Measurements from ENCODE around the gene PTPN14.

GRCh38 chr1:214459895-214460294, 91.5 kb downstream of the PTPN14 start:
- TF ChIP-seq, protein P1, sequence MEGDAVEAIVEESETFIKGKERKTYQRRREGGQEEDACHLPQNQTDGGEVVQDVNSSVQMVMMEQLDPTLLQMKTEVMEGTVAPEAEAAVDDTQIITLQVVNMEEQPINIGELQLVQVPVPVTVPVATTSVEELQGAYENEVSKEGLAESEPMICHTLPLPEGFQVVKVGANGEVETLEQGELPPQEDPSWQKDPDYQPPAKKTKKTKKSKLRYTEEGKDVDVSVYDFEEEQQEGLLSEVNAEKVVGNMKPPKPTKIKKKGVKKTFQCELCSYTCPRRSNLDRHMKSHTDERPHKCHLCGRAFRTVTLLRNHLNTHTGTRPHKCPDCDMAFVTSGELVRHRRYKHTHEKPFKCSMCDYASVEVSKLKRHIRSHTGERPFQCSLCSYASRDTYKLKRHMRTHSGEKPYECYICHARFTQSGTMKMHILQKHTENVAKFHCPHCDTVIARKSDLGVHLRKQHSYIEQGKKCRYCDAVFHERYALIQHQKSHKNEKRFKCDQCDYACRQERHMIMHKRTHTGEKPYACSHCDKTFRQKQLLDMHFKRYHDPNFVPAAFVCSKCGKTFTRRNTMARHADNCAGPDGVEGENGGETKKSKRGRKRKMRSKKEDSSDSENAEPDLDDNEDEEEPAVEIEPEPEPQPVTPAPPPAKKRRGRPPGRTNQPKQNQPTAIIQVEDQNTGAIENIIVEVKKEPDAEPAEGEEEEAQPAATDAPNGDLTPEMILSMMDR (conservative IDR thresholded peaks at IDR 0.05), result no peak
- TF ChIP-seq ZFX (IDR thresholded peaks at IDR 0.05), result no peak

Measured in C4-2B (cell line).